NB4 (cell line): ENCODE results near the gene TCF19.

Experiments used
- POLR2A ChIP-seq: IDR thresholded peaks from 2 replicates; pipeline ENCODE4 v1.6.1; 2011; ENCODE audit warnings: mild to moderate bottlenecking; ENCODE audit not compliant: insufficient read length; ENCODE audit errors: extremely low read depth
- TF ChIP-seq, protein P1 (sequence below): IDR thresholded peaks from one replicate; pipeline ENCODE4 v1.5.1; 2012; ENCODE audit warnings: low read depth, low read length
- TF ChIP-seq, protein P2 (sequence below): IDR thresholded peaks from 2 replicates; pipeline ENCODE4 v1.6.1; 2011; ENCODE audit warnings: low read depth, low read length

DNA sequence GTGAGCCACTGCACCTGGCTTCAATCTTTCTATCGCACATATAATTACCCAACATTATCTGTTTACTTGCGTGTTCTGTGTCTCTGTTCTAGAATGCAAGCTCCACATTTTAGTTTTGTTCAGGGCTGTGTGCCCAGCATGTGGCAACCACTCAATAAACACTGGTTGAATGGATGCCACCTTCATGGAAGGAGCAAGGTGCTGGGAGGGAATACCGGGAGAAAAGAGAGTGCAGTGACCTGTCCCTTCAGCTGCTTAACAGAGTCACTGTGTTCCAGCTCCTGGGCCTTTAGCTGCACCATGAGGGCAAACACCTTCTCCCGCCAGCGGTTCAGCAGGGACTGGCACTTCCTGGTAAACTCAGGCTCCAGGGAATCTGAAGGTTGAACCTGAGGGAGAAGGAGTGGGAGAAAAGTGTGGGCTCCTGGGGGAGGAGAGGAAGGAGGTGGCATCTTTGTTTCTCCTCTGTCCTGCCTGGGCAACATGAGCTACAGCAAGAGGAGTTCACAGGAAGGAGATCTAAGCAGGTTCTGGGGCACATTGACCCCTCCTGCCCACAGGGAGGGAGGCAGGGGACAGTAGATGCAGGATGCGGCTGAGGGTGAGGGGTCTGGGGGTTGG is 8.5 kb upstream of the TCF19 start:
- TF ChIP-seq, protein P1, sequence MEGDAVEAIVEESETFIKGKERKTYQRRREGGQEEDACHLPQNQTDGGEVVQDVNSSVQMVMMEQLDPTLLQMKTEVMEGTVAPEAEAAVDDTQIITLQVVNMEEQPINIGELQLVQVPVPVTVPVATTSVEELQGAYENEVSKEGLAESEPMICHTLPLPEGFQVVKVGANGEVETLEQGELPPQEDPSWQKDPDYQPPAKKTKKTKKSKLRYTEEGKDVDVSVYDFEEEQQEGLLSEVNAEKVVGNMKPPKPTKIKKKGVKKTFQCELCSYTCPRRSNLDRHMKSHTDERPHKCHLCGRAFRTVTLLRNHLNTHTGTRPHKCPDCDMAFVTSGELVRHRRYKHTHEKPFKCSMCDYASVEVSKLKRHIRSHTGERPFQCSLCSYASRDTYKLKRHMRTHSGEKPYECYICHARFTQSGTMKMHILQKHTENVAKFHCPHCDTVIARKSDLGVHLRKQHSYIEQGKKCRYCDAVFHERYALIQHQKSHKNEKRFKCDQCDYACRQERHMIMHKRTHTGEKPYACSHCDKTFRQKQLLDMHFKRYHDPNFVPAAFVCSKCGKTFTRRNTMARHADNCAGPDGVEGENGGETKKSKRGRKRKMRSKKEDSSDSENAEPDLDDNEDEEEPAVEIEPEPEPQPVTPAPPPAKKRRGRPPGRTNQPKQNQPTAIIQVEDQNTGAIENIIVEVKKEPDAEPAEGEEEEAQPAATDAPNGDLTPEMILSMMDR: no peak
- no peak for TF ChIP-seq POLR2A
- TF ChIP-seq, protein P2, sequence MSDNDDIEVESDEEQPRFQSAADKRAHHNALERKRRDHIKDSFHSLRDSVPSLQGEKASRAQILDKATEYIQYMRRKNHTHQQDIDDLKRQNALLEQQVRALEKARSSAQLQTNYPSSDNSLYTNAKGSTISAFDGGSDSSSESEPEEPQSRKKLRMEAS: no peak
